NK-92 (cell line): ENCODE data around the gene ZACN.
"Not testable (repeated sequence)": the region's sequence is repeated elsewhere in the genome, so short reads cannot be mapped to it uniquely, and the experiment has no call there.

Source experiments
- DNase-seq: peaks from one replicate; lab custom pipeline; 2025; ENCODE audit not compliant: unreplicated experiment; lab: John Stamatoyannopoulos, UW

ZACN gene

GRCh38 chr17:76053246-76054111, 25.5 kb upstream of the ZACN start:
- DNase-seq: no peak

- no peak for DNase-seq
Observed at GRCh38 chr17:76054112-76054476, 24.9 kb upstream of the ZACN start.

DNA sequence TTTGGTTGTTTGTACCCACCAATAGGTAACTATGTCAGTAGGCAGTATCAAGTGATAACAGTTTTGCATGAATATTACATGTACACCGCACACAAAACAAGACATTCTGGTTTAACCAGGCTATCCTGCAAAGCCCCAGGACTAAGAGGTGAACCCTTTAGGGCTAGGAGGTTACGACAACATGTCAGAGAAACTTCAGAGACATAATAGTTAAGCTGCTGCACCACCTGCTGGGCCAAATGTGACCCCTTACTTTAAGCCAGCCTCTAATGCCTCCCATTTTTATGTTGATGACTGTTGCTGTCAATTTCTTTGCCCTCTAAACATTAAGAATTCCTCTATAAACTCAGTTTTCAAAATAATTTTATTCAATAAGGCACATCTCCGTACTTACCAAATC, 22.1 kb upstream of the ZACN start:
- DNase-seq: no peak

GRCh38 chr17:76058264-76058663, 20.7 kb upstream of the ZACN start:
- DNase-seq: not testable (repeated sequence)

GRCh38 chr17:76063875-76064546, 15.0 kb upstream of the ZACN start:
- DNase-seq: no peak

- DNase-seq: no peak
Observed at GRCh38 chr17:76065775-76066174, 13.2 kb upstream of the ZACN start.

DNA sequence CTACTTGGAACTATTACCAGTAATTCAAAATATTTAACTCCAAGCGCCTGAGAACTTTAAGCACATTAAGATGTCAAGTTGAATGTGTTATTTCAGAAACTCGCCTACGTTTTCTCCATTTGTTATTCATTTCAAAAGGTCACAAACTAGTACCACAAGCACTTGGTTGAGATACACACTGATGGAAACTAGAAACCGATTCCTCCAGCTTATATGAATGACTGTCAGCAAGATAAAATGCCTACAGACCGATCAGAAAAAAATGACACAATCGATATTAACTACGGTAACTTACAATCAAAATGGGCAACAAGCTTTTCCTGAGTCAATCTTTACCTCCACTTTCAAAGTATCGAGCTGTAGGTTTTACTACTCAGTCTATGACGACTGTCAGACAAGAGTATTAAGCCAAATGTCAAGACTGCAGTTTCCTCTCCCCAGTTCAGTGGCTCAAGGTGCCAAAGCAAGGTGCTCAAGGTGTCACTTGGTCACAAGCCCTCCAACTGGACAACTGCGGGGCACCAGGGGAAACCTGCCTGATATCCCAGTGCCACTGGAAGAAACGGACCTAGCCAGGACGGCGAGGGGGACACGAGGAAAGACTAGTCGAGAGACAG, 7.3 kb upstream of the ZACN start:
- no peak for DNase-seq

DNA sequence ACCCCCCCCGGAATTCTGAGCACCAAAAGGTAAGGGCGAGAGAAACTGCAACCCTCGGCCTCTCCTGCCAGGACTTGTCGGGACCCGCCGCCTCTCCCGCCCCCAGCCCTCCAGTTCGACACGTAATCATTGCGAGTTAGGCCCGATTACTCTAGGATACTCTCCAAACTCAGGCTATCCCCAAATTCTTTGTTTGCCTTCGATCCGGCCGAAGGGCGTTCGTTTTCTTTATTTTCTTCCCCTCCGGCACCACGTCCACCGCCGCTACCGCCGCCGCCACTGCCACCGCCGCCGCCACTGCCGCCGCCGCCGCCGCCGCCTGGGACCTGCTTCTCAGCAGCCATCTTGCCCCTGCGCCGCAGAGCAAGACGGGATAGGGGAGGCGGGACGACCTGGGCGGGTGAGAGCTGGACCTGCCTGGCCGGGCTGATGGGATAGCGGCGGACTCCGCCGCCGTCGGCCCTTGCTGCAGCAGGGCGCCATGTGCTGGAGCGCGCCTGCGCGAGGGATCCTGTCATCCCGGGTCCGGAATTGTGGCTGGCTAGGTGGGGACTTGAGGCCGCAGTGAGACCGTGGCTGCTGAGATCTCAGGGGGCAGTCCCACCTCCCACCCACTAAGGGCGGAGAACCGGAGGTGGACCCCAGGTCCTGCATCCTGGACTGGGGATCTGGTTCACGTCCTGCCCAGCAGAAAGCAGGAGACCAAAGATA, 6.7 kb upstream of the ZACN start, which contains the start of gene SRP68:
TSS of gene SRP68 (minus strand) at position 370 of the 711 bp plus-strand sequence. CDS start at position 344, 26 bp downstream.
- no peak for DNase-seq

GRCh38 chr17:76074390-76075363, 4.3 kb upstream of the ZACN start, which contains the start of gene GALR2:
GALR2 (plus strand) TSS chr17:76074781; CDS start chr17:76074884, 103 bp downstream.
- DNase-seq: no peak

DNA sequence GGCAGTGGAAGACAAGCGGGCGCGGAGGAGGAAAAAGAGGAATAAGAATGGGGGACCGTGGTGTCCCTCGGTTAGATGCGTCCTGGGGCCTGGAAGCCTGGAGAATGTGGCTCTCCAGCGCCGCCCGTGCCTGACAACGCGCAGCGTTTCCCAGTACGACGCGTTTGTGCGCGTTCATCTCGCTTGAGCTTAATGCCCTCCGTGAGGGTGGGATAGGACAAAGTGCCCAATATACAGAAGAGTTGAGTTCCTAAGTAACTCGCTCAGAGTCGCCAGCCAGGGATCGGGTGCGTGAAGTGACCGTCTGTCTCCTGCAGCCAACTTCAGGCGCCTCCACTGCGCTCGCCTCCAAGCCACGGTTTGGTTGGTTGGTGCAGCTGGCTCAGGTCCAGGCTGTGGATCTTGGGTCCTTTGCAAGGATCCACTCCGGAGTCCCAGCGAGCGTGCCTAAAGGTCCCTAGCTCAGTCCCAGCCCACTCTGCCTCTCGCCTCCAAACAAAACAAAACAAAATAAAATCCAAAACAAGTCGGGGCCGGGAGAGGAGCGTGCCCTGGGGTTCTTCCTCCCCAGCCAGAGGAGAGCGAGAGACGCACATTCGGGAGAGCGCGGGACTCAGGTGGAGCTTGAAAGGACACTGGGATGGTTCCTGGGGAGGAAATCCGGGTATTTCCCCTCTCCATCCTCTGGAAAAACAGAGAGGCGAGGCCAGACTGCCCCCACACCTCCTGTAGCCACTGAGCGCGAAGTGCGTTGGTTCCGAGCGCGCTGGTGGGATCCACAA, 3.4 kb upstream of the ZACN start:
- no peak for DNase-seq

- DNase-seq: no peak
Observed at GRCh38 chr17:76076146-76076764, 2.7 kb upstream of the ZACN start.

GRCh38 chr17:76076765-76077583, 2.0 kb upstream of the ZACN start:
- DNase-seq: no peak

DNA sequence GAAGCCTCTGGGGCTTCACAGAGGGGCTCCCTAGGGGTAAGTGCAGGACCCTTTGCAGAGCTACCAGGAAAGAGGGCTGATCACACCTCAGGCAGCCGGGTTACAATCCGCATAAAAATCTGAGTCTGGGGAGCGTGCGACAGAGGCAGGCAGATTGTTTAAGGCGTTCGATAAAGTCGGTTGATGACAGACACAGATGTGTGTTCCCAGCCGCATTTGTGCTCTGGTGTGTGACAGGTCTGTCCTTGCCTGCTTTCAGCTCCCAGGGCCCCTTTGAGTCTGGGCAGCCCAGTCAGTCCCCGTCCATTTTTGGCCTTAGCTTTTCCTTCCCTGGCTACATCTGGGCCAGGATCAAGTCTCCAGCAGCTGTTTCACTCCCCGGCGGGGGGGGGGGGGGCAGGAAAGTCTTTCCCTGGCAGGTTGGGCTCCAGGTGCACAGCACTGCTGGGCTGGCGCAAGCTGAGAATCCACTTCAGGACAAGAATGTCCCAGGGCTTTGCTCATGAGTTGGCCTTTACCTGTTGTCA, 1.3 kb upstream of the ZACN start:
- no peak for DNase-seq

GRCh38 chr17:76078370-76078769, 612 bp upstream of the ZACN start:
- not testable (repeated sequence) for DNase-seq

DNA sequence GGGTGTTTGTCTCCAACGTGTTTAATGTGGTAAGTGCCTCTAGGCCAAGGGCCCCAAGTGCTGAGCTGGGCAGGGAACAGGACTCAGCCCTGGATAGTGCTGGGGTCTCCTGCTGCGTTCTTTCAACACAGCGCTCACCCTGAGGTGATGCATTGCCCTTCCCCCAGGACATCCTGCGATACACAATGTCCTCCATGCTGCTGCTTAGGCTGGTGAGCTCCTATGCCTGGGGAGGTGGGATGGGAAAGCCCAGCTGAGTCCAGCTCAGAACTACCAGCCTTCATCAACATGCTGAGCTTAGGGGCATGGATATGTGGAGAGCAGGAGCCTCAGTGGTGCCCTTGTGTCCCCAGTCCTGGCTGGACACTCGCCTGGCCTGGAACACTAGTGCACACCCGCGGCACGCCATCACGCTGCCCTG, 563 bp downstream of the ZACN start:
- no peak for DNase-seq

GRCh38 chr17:76079956-76080767, 1.2 kb downstream of the ZACN start:
- no peak for DNase-seq

GRCh38 chr17:76080768-76081287, 1.8 kb downstream of the ZACN start:
- no peak for DNase-seq
